SIG-M5 (cell line): ENCODE data around the gene CIITA.

Experiments
- DNase-seq: peaks from one replicate; lab custom pipeline; 2025; lab: John Stamatoyannopoulos, UW

The CIITA gene

GRCh38 chr16:10982465-10983150, 105.6 kb downstream of the CIITA start:
- no peak for DNase-seq

GRCh38 chr16:10983159-10983558, 106.2 kb downstream of the CIITA start:
- DNase-seq = no peak

GRCh38 chr16:10984509-10984908, 107.5 kb downstream of the CIITA start:
- no peak for DNase-seq
